Lower leg skin (tissue), 4 donors: Measurements from ENCODE around the gene JUNB. TPM values are rescaled to one million over a fixed set of nuclear protein-coding genes. Genes with fewer than 3 reads are reported as not detected.

ENCODE experiments used
- DNase-seq, 2 donors: peaks; one replicate each; pipeline ENCODE4 v3.0.0-alpha.2; 2019; ENCODE audit warnings: low spot score in 2 of 2
- H3K4me3 ChIP-seq: fragments of 200-600 bp; sonication (generic); 2 replicates; pipeline ENCODE4 v1.5.1; 2017; ENCODE audit warnings: mild to moderate bottlenecking, low read depth; ENCODE audit not compliant: poor library complexity, severe bottlenecking
- POLR2A ChIP-seq, 2 donors: fragments of 450-650 bp; IDR thresholded peaks; one replicate each; pipeline ENCODE4 v1.6.1; 2016 to 2017; ENCODE audit warnings: antibody characterized with exemption in 2 of 2, mild to moderate bottlenecking in 1 of 2, moderate library complexity in 1 of 2
- WGBS, 2 donors: methylation state at CpG; one replicate each; pipeline ENCODE4 v1.1.5; 2018; 5-methylcytosine and 5-hydroxymethylcytosine counted together
- intact Hi-C: fragments of 100-400 bp; cut with DNase I; formaldehyde crosslinking; loops from one replicate; pipeline ENCODE4 v1.15.0; 2023; ENCODE audit warnings: low total_unique reads
- total RNA-seq, 4 donors: library from RNA; depleted of rRNA; stranded (reverse); fragments of >200 nt; gene quantifications; one replicate each; pipeline ENCODE4 v1.1.0, GENCODE V29; 2016
- TF ChIP-seq, protein P1 (sequence below), 3 donors: fragments of 450-650 bp; IDR thresholded peaks; one replicate each; pipeline ENCODE4 v1.5.1; 2016; ENCODE audit warnings: antibody characterized with exemption in 3 of 3, mild to moderate bottlenecking in 3 of 3, moderate library complexity in 2 of 3

Gene JUNB
- total RNA-seq, 4 donors from 2014 or later = 608 to 1,091 (median 870) TPM

DNA sequence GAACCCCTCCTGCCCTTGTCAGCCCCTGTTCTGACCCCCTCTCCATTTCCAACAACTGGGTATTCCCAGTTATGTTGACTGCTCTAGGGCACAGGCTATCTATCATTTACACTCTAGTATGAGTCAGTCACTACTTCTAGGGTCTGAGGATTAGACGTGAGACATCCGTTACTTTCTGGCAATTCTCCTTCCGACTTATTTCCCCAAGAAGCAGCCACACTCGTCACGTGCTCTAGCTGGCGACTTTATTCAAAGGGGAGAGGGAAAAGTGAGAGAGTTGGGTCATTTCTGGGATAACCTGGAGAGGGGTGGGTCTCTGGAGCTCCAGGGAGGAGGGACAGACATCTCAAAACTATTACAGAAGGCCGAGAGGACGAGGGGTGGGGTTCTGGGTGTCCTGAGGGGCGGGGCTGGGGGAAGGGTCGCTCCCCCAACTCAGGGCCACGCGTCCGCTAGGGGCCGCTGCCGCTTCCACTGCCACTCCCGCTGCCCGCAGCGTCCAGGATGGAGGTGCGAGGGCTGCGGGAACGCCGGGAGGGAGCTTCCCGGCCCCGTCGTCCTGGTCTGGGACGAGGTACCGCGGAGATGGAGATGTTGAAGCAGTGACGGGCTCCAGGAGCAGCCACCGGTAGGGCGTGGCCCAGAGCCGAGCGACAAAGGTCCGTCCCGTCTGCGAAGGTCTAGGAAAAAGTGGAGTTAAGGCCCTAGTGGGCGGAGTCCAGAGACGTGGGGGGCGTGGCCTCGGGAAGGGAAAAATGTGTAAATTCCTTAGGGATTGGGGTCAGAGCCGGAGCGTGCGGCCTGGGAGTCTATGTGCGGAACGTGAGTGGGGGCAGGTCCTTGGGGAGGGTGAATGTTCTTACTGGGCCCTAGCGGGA lies 34.2 kb downstream of the JUNB start:
- TF ChIP-seq, protein P1, sequence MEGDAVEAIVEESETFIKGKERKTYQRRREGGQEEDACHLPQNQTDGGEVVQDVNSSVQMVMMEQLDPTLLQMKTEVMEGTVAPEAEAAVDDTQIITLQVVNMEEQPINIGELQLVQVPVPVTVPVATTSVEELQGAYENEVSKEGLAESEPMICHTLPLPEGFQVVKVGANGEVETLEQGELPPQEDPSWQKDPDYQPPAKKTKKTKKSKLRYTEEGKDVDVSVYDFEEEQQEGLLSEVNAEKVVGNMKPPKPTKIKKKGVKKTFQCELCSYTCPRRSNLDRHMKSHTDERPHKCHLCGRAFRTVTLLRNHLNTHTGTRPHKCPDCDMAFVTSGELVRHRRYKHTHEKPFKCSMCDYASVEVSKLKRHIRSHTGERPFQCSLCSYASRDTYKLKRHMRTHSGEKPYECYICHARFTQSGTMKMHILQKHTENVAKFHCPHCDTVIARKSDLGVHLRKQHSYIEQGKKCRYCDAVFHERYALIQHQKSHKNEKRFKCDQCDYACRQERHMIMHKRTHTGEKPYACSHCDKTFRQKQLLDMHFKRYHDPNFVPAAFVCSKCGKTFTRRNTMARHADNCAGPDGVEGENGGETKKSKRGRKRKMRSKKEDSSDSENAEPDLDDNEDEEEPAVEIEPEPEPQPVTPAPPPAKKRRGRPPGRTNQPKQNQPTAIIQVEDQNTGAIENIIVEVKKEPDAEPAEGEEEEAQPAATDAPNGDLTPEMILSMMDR (IDR thresholded peaks at IDR 0.05) = no peak
- TF ChIP-seq POLR2A (IDR thresholded peaks at IDR 0.05) = no peak
- no peak for DNase-seq
- H3K4me3 ChIP-seq = no peak overlapping the region
- intact Hi-C loops = no loop called here
- WGBS, 2 donors = 7% methylated on average over 45 to 46 of the region's 46 CpGs

- DNase-seq = no peak
- TF ChIP-seq POLR2A (IDR thresholded peaks at IDR 0.05) = no peak
- TF ChIP-seq, protein P1 (IDR thresholded peaks at IDR 0.05) = no peak
- no peak overlapping the region for H3K4me3 ChIP-seq
- intact Hi-C loops = no loop called here
- 9% methylated on average over 22 to 23 of the region's 23 CpGs for WGBS, 2 donors
Observed at GRCh38 chr19:12828494-12828893, 37.2 kb downstream of the JUNB start.

GRCh38 chr19:12833418-12833737 lies 42.1 kb downstream of the JUNB start:
- TF ChIP-seq POLR2A (IDR thresholded peaks at IDR 0.05) = no peak
- TF ChIP-seq, protein P1 (IDR thresholded peaks at IDR 0.05) = no peak
- intact Hi-C loops = no loop called here
- 0 to 1% methylated on average over 3 to 5 of the region's 5 CpGs for WGBS, 2 donors
- no peak overlapping the region for H3K4me3 ChIP-seq
- no peak for DNase-seq

DNA sequence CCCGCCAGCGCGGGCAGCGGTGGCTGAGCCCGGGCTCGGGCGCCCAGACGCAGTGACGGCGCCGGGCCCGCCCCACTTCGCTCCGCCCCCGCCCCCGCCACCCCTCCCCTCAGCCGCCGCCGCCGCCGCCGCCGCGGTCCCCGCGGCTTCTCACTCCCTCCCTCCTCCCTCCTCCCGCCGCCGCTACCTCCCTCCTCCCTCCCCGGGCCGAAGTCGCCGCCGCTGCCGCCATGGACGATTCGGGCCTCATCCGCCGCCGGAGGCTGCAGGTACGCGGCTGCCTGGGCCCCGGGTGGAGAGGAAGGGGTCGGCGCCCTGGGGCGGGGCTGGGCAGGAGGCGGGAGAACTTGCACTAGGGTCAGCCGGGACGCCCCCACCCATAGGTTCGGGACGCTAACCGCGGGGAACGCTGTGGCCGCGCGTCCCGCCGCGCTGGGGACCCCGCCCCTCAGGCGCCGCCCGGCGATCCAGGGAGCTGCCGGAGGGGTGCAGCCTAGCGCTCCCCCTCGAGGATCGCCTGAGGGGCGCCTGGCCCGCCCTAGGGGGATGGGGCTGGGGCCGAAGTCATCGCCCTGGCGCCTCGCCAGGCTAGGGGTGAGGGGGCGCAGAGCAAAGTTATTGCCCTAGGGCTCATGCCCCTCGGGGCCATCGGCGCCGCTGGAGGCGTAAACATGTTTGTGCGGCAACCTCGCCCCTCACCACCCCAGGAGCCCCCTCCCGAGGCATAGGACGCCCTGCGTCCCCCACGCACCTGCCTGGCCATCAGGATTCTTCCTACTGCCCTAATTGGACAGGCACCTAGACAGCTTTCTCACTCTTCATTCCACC lies 42.7 kb downstream of the JUNB start:
- DNase-seq = no peak

GRCh38 chr19:12834566-12834943 lies 43.3 kb downstream of the JUNB start, which contains the start of gene RTBDN:
Gene RTBDN (minus strand): TSS chr19:12834579. CDS start chr19:12829979, 4,600 bp downstream.
- WGBS, 2 donors = 3 to 11% methylated on average over 20 of the region's 20 CpGs
- DNase-seq = no peak
- intact Hi-C loops = no loop called here
- TF ChIP-seq, protein P1 (IDR thresholded peaks at IDR 0.05) = no peak
- no peak for TF ChIP-seq POLR2A (IDR thresholded peaks at IDR 0.05)
- H3K4me3 ChIP-seq = no peak within 1 kb of the TSS

More for the DNA sequence above, 42.7 kb downstream of the JUNB start:
- intact Hi-C loops = no loop called here
- no peak for TF ChIP-seq POLR2A (IDR thresholded peaks at IDR 0.05)
- TF ChIP-seq, protein P1 (IDR thresholded peaks at IDR 0.05) = no peak
- 1 to 2% methylated on average over 7 to 36 of the region's 87 CpGs for WGBS, 2 donors
- H3K4me3 ChIP-seq = no peak overlapping the region
